ENCODE results near the gene IFNL2. TPM values are rescaled to one million over a fixed set of nuclear protein-coding genes. Genes with fewer than 3 reads are reported as not detected.

Gene IFNL2
- total and polyA plus RNA-seq, 9 of the 15 experiments (the other 6 are each of a cell fraction or from before 2014, with no cell fraction given): not detected

GRCh38 chr19:39308531-39309304, 40.5 kb downstream of the IFNL2 start (continued):
- TF ChIP-seq UBTF (IDR thresholded peaks at IDR 0.05; ENCODE audit: borderline replicate concordance in 1 of 2, low read depth in 2 of 2, low read length in 2 of 2): 0 out of 4 replicates have a peak, but pooled peaks of 1 of the 2 experiments have one; percentile 20
- TF ChIP-seq ZNF77 (CRISPR knock-in tag; IDR thresholded peaks at IDR 0.05): no peak
- TF ChIP-seq PHB2 (IDR thresholded peaks at IDR 0.05; ENCODE audit: low read depth): 0 out of 2 replicates have a peak, but pooled peaks have one; percentile 11
- peak; percentile 27; the same call in 1 of the 2 replicates for TF ChIP-seq NFIC (IDR thresholded peaks at IDR 0.05)
- no peak for TF ChIP-seq STAG1 (CRISPR knock-in tag; IDR thresholded peaks at IDR 0.05; ENCODE audit: borderline replicate concordance)
- TF ChIP-seq ZNF146 (CRISPR knock-in tag; IDR thresholded peaks at IDR 0.05; ENCODE audit: unreplicated experiment): no peak
- TF ChIP-seq TBP (optimal IDR thresholded peaks at IDR 0.05; ENCODE audit: low read depth, low read length): peak; percentile 73
- no peak for TF ChIP-seq ESRRA (IDR thresholded peaks at IDR 0.05; ENCODE audit: borderline replicate concordance, low read depth)
- peak; percentile 25; the same call in 1 of the 2 replicates for TF ChIP-seq SMARCE1 (IDR thresholded peaks at IDR 0.05)
- 0 out of 2 replicates have a peak, but pooled peaks have one; percentile 23 for TF ChIP-seq ZNF263 (CRISPR knock-in tag; IDR thresholded peaks at IDR 0.05; ENCODE audit: borderline replicate concordance)
- no peak for TF ChIP-seq MGA (IDR thresholded peaks at IDR 0.05)
- no peak for TF ChIP-seq KLF1 (tag; IDR thresholded peaks at IDR 0.05)
- TF ChIP-seq MIER1 (IDR thresholded peaks at IDR 0.05; ENCODE audit: low read depth): no peak
- TF ChIP-seq TCF7L2 (IDR thresholded peaks at IDR 0.05; ENCODE audit: low read depth, low read length): no peak
- peak; percentile 77 for TF ChIP-seq ZEB2 (IDR thresholded peaks at IDR 0.05)

All from K562 (cell line).